K562 (cell line): ENCODE measurements around the gene SPAG16.

ENCODE experiments used
- EHMT2 ChIP-seq: fragments of 450-650 bp; IDR thresholded peaks from 2 replicates; pipeline ENCODE4 v1.6.1; 2018; ENCODE audit warnings: antibody characterized with exemption
- GABPA ChIP-seq: fragments of 200-800 bp; sonication (Bioruptor generic); conservative IDR thresholded peaks from 2 replicates; pipeline ENCODE4 v1.6.1; 2016; ENCODE audit warnings: low read depth, missing genetic modification characterization, missing compliant biosample characterization
- HDAC8 ChIP-seq: fragments of 450-650 bp; IDR thresholded peaks from 2 replicates; pipeline ENCODE4 v1.6.1; 2016; ENCODE audit warnings: mild to moderate bottlenecking, missing genetic modification characterization, moderate library complexity, missing compliant biosample characterization
- KLF6 ChIP-seq: fragments of 250-450 bp; sonication (Bioruptor Pico); IDR thresholded peaks from 2 replicates; pipeline ENCODE4 v1.4.0; 2020; ENCODE audit warnings: mild to moderate bottlenecking, moderate library complexity, borderline replicate concordance
- POLR2AphosphoS5 ChIP-seq: IDR thresholded peaks from 2 replicates; pipeline ENCODE4 v1.6.1; 2011; ENCODE audit warnings: mild to moderate bottlenecking, low read depth, low read length, moderate library complexity; ENCODE audit not compliant: control insufficient read depth, insufficient read depth
- PURB ChIP-seq: sonication (generic); formaldehyde crosslinking; IDR thresholded peaks from 2 replicates; pipeline ENCODE4 v1.9.0; 2021; ENCODE audit warnings: low read depth, mild to moderate bottlenecking, missing genetic modification reagents
- ZBTB7A ChIP-seq: IDR thresholded peaks from 2 replicates; pipeline ENCODE4 v1.6.1; 2011; ENCODE audit warnings: low read depth, mild to moderate bottlenecking, low read length, moderate library complexity, borderline replicate concordance; ENCODE audit not compliant: control insufficient read depth
- TF ChIP-seq, protein P1 (sequence below): fragments of 250-450 bp; sonication (Bioruptor Pico); IDR thresholded peaks from 2 replicates; pipeline ENCODE4 v1.8.0; 2021; ENCODE audit warnings: moderate library complexity, mild to moderate bottlenecking, inconsistent platforms
- TF ChIP-seq, protein P2 (sequence below): sonication (generic); formaldehyde crosslinking; IDR thresholded peaks from 2 replicates; pipeline ENCODE4 v1.9.0; 2022; ENCODE audit warnings: mild to moderate bottlenecking, missing genetic modification reagents
- TF ChIP-seq, protein P3 (sequence below), 3 experiments: IDR thresholded peaks in 2 of 3; conservative IDR thresholded peaks in 1 of 3; 2 replicates each; pipeline ENCODE4 v1.5.1; 2011 to 2012; ENCODE audit warnings: low read length in 3 of 3, mild to moderate bottlenecking in 3 of 3, control low read depth in 2 of 3, improper control_type of control experiment in 1 of 3, inconsistent platforms in 1 of 3, low read depth in 1 of 3, mixed read lengths in 1 of 3, moderate library complexity in 1 of 3; ENCODE audit not compliant: insufficient read depth in 2 of 3

DNA sequence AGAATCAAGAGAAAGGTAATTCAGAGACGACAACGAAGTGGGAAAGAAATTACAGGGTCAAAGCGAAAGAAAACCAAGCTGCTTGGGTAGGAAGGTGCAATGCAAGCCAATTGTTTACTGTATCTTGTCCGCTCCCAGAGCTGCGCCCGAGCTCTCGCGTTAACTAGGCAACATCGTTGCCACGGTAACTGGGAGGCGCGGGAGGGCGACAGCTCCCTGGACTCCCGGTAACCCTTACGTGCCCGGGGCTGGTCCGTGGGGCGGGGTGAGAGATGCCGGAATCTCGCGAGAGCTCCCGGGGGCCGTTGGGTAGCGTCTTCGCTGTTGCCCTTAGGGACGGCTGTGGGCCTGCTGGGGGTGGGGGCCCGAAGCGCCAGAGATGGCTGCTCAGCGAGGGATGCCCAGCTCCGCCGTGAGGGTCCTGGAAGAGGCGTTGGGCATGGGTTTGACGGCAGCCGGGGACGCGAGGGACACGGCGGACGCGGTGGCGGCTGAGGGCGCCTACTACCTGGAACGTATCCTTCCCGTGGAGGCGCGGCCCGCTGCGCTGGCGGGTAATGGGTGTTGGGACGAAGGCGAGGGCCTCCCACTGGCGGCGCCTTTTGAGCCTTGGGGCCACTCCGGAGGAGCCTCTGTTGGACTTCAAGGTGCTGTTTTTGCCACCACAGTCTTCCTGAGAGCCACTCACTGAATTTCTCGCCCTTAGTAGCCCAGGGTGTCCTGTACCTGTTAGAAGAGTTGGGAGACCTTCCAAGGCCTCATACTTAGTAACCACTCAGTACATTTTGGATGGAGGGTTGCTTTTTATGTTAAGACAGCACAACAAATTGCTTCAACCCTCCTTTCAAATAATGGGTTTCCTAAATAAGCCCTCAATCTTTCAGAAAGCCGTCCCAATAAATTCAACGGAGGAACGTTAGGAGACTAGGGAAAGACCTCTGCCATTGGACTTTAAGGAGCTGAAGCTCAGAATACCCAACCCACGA lies at the start of gene SPAG16:
- no peak for TF ChIP-seq POLR2AphosphoS5
- TF ChIP-seq, protein P1, sequence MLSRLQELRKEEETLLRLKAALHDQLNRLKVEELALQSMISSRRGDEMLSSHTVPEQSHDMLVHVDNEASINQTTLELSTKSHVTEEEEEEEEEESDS (CRISPR knock-in tag) = no peak
- TF ChIP-seq, protein P2, sequence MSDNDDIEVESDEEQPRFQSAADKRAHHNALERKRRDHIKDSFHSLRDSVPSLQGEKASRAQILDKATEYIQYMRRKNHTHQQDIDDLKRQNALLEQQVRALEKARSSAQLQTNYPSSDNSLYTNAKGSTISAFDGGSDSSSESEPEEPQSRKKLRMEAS (CRISPR knock-in tag) = no peak
- TF ChIP-seq HDAC8 (tag) = no peak
- no peak for TF ChIP-seq KLF6 (CRISPR knock-in tag)
- no peak for TF ChIP-seq ZBTB7A
- no peak for TF ChIP-seq GABPA (tag)
- no peak for TF ChIP-seq EHMT2
- TF ChIP-seq PURB = no peak
- TF ChIP-seq, protein P3, sequence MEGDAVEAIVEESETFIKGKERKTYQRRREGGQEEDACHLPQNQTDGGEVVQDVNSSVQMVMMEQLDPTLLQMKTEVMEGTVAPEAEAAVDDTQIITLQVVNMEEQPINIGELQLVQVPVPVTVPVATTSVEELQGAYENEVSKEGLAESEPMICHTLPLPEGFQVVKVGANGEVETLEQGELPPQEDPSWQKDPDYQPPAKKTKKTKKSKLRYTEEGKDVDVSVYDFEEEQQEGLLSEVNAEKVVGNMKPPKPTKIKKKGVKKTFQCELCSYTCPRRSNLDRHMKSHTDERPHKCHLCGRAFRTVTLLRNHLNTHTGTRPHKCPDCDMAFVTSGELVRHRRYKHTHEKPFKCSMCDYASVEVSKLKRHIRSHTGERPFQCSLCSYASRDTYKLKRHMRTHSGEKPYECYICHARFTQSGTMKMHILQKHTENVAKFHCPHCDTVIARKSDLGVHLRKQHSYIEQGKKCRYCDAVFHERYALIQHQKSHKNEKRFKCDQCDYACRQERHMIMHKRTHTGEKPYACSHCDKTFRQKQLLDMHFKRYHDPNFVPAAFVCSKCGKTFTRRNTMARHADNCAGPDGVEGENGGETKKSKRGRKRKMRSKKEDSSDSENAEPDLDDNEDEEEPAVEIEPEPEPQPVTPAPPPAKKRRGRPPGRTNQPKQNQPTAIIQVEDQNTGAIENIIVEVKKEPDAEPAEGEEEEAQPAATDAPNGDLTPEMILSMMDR (IDR thresholded peaks at IDR 0.05 in 2 of 3, conservative IDR thresholded peaks at IDR 0.05 in 1 of 3; ENCODE audit: insufficient read depth in 2 of 3, low read depth in 1 of 3, low read length in 3 of 3) = no peak
